T-cell (primary cell): ENCODE measurements around the gene CNTNAP4. TPM values are rescaled to one million over a fixed set of nuclear protein-coding genes. Genes with fewer than 3 reads are reported as not detected.

Source experiments
- ATAC-seq, 4 experiments: fragments of 200-7000 bp in 3 of 4; fragments of 150-1000 bp in 1 of 4; cut with Tn5 transposase; replicated peaks in 1 of 4; 1 replicate in 3 of 4; 2 replicates in 1 of 4; pipeline ENCODE4 v1.10.0; 2021; ENCODE audit warnings: moderate library complexity in 3 of 4, mild to moderate bottlenecking in 2 of 4, moderate number of reproducible peaks in 1 of 4
- CTCF ChIA-PET, 2 donors: fragments of 300-600 bp; sonication (Branson Sonifier 250); formaldehyde crosslinking; loops; one replicate each; lab custom pipeline; 2022; ENCODE audit warnings: antibody characterized with exemption in 2 of 2; lab: Charles Lee
- POLR2A ChIA-PET, 2 donors: fragments of 300-600 bp; sonication (Branson Sonifier 250); formaldehyde crosslinking; loops; one replicate each; lab custom pipeline; 2022; ENCODE audit warnings: antibody characterized with exemption in 2 of 2; lab: Charles Lee
- DNase-seq, 35 experiments: peaks; one replicate each; pipeline versions ENCODE4 v3.0.0 to v3.0.0-alpha.2; 2013 to 2023
- H3K27ac ChIP-seq: one replicate; pipeline ENCODE4 v1.5.1; 2013; ENCODE audit warnings: low read length
- H3K27me3 ChIP-seq, 2 experiments: replicated peaks in 1 of 2; 1 replicate in 1 of 2; 2 replicates in 1 of 2; pipeline versions ENCODE4 v1.6.1 to v1.7.0; 2013; ENCODE audit warnings: low read length in 1 of 2, mixed read lengths in 1 of 2; ENCODE audit not compliant: control insufficient read depth in 2 of 2, insufficient read depth in 2 of 2; ENCODE audit errors: extremely low read depth in 1 of 2
- H3K36me3 ChIP-seq, 2 donors: 1 replicate in 1 of 2; 2 replicates in 1 of 2; pipeline versions ENCODE4 v1.6.1 to v1.7.0; 2013; ENCODE audit warnings: low read length in 1 of 2; ENCODE audit not compliant: control insufficient read depth in 2 of 2, insufficient read depth in 1 of 2; ENCODE audit errors: extremely low read depth in 1 of 2
- H3K4me1 ChIP-seq, 2 experiments: 1 replicate in 1 of 2; 2 replicates in 1 of 2; pipeline versions ENCODE4 v1.6.1 to v1.7.0; 2013; ENCODE audit warnings: low read length in 2 of 2, mixed read lengths in 1 of 2; ENCODE audit not compliant: insufficient read depth in 2 of 2, control insufficient read depth in 1 of 2; ENCODE audit errors: extremely low read depth in 1 of 2
- H3K4me3 ChIP-seq, 2 donors: 1 replicate in 1 of 2; 2 replicates in 1 of 2; pipeline versions ENCODE4 v1.5.1 to v1.7.0; 2013; ENCODE audit warnings: mild to moderate bottlenecking in 2 of 2, low read length in 1 of 2, moderate library complexity in 1 of 2; ENCODE audit not compliant: control insufficient read depth in 1 of 2; ENCODE audit errors: extremely low read depth in 1 of 2
- H3K9me3 ChIP-seq: 2 replicates; pipeline ENCODE4 v1.7.0; 2013
- H3K27ac Mint-ChIP-seq, 2 donors: one replicate each; pipeline ENCODE4 v1.8.0; 2020 to 2021; ENCODE audit warnings: mild to moderate bottlenecking in 2 of 2, mixed read lengths in 2 of 2
- H3K27me3 Mint-ChIP-seq, 2 donors: one replicate each; pipeline ENCODE4 v1.8.0; 2021 to 2022; ENCODE audit warnings: mixed read lengths in 2 of 2
- H3K36me3 Mint-ChIP-seq: one replicate; pipeline ENCODE4 v1.8.0; 2021; ENCODE audit warnings: mixed read lengths
- H3K4me1 Mint-ChIP-seq, 3 donors: one replicate each; pipeline ENCODE4 v1.8.0; 2020 to 2022; ENCODE audit warnings: mixed read lengths in 3 of 3, mild to moderate bottlenecking in 1 of 3
- H3K4me3 Mint-ChIP-seq, 3 donors: one replicate each; pipeline ENCODE4 v1.8.0; 2020 to 2022; ENCODE audit warnings: mild to moderate bottlenecking in 3 of 3, mixed read lengths in 3 of 3, moderate library complexity in 3 of 3
- H3K9me3 Mint-ChIP-seq, 3 donors: one replicate each; pipeline ENCODE4 v1.8.0; 2020 to 2022; ENCODE audit warnings: mixed read lengths in 3 of 3
- WGBS: methylation state at CpG from one replicate; pipeline ENCODE4 v1.1.5; 2013; ENCODE audit warnings: missing lambda C conversion rate; ENCODE audit not compliant: insufficient coverage; 5-methylcytosine and 5-hydroxymethylcytosine counted together
- total RNA-seq, 35 experiments: library from RNA in 6 of 35; stranded (reverse) in 6 of 35; fragments of 120-200 nt in 1 of 35; gene quantifications; one replicate each; pipeline versions ENCODE4 v1.2.1 to v1.2.4 and lab custom pipeline; 2013 to 2026

CNTNAP4 gene
- total RNA-seq, 5 donors from 2014 or later (not counting 1 experiment from before 2014, with no cell fraction given): not detected

- H3K27ac ChIP-seq: no peak overlapping the region
- Mint-ChIP-seq H3K4me1 (no peaks in the 10 kb centered on the region), H3K27ac (no peak overlapping the region), H3K4me3 (no peak overlapping the region), H3K27me3 (no peaks in the 10 kb centered on the region), H3K9me3 (peaks cover 3 to 12% (median 6%) of the 10 kb centered on the region in 3 donors), H3K36me3 (no peaks in the 10 kb centered on the region)
- no peaks in the 10 kb centered on the region for H3K9me3 ChIP-seq
- H3K4me3 ChIP-seq: no peak overlapping the region
- H3K27me3 ChIP-seq: no peaks in the 10 kb centered on the region
- no peaks in the 10 kb centered on the region for H3K36me3 ChIP-seq
- CTCF ChIA-PET: no interaction called here
- POLR2A ChIA-PET: no interaction called here
- ATAC-seq (no peak), DNase-seq (no peak)
- 40% methylated on average over 1 of the region's 1 CpG for WGBS
- H3K4me1 ChIP-seq: no peaks in the 10 kb centered on the region
These were observed 206.8 kb downstream of the CNTNAP4 start for GRCh38 chr16:76484020-76484419.

- no peaks in the 10 kb centered on the region for H3K4me1 Mint-ChIP-seq
These were observed 209.5 kb downstream of the CNTNAP4 start for GRCh38 chr16:76486740-76487139.

GRCh38 chr16:76487411-76488064, 210.3 kb downstream of the CNTNAP4 start:
- H3K27ac Mint-ChIP-seq: no peak overlapping the region
- POLR2A ChIA-PET: no interaction called here

More at GRCh38 chr16:76486740-76487139, 209.5 kb downstream of the CNTNAP4 start:
- no peak overlapping the region for H3K4me3 ChIP-seq
- H3K27ac Mint-ChIP-seq: no peak overlapping the region
- ChIA-PET POLR2A (no interaction called here), CTCF (no interaction called here)
- no peaks in the 10 kb centered on the region for H3K27me3 ChIP-seq
- no peak for DNase-seq
- H3K27ac ChIP-seq: no peak overlapping the region
- no peaks in the 10 kb centered on the region for H3K36me3 ChIP-seq
- H3K4me3 Mint-ChIP-seq: no peak overlapping the region
- no peaks in the 10 kb centered on the region for H3K9me3 ChIP-seq
- H3K9me3 Mint-ChIP-seq: peaks cover 4 to 19% (median 16%) of the 10 kb centered on the region in 3 donors
- ATAC-seq: no peak
- WGBS: no CpG with 5 or more reads among the region's 1 CpG
- H3K27me3 Mint-ChIP-seq: no peaks in the 10 kb centered on the region
- H3K4me1 ChIP-seq: no peaks in the 10 kb centered on the region
- no peaks in the 10 kb centered on the region for H3K36me3 Mint-ChIP-seq

GRCh38 chr16:76488065-76488417, 210.8 kb downstream of the CNTNAP4 start:
- H3K36me3 ChIP-seq: no peaks in the 10 kb centered on the region
- no peaks in the 10 kb centered on the region for H3K4me1 ChIP-seq
- H3K27ac Mint-ChIP-seq: no peak overlapping the region
- H3K9me3 Mint-ChIP-seq: peaks cover 5 to 18% (median 13%) of the 10 kb centered on the region in 3 donors
- H3K4me3 Mint-ChIP-seq: no peak overlapping the region
- ChIA-PET POLR2A (no interaction called here), CTCF (interaction anchor here in 1 of 2 donors (0.6 kb wide), 1 partner anchor 66 kb away, joined by 3 read pairs; no protein-coding TSS in a partner anchor)
- no peak overlapping the region for H3K4me3 ChIP-seq
- WGBS: 50% methylated on average over 2 of the region's 5 CpGs
- H3K27ac ChIP-seq: no peak overlapping the region
- no peaks in the 10 kb centered on the region for H3K4me1 Mint-ChIP-seq
- ATAC-seq (no peak), DNase-seq (no peak)
- H3K27me3 Mint-ChIP-seq: no peaks in the 10 kb centered on the region
- H3K36me3 Mint-ChIP-seq: no peaks in the 10 kb centered on the region
- H3K27me3 ChIP-seq: no peaks in the 10 kb centered on the region
- H3K9me3 ChIP-seq: no peaks in the 10 kb centered on the region

More at GRCh38 chr16:76487411-76488064, 210.3 kb downstream of the CNTNAP4 start:
- no peak overlapping the region for H3K4me3 ChIP-seq
- no peak overlapping the region for H3K27ac ChIP-seq
- no peaks in the 10 kb centered on the region for H3K9me3 ChIP-seq
- CTCF ChIA-PET: interaction anchor here in 1 of 2 donors (0.6 kb wide), 1 partner anchor 65 kb away, joined by 3 read pairs; no protein-coding TSS in a partner anchor
- H3K36me3 ChIP-seq: no peaks in the 10 kb centered on the region
- ATAC-seq (no peak), DNase-seq (no peak)
- H3K4me1 ChIP-seq: no peaks in the 10 kb centered on the region
- H3K27me3 ChIP-seq: no peaks in the 10 kb centered on the region
- Mint-ChIP-seq H3K9me3 (peaks cover 4 to 20% (median 15%) of the 10 kb centered on the region in 3 donors), H3K36me3 (no peaks in the 10 kb centered on the region), H3K4me1 (no peaks in the 10 kb centered on the region), H3K27me3 (no peaks in the 10 kb centered on the region), H3K4me3 (no peak overlapping the region)
- 80% methylated on average over 3 of the region's 6 CpGs for WGBS

GRCh38 chr16:76490036-76490639, 212.9 kb downstream of the CNTNAP4 start:
- 100% methylated on average over 3 of the region's 3 CpGs for WGBS
- H3K27ac Mint-ChIP-seq: no peak overlapping the region
- no peaks in the 10 kb centered on the region for H3K27me3 ChIP-seq
- DNase-seq (no peak), ATAC-seq (no peak)
- no peak overlapping the region for H3K4me3 Mint-ChIP-seq
- no peaks in the 10 kb centered on the region for H3K27me3 Mint-ChIP-seq
- CTCF ChIA-PET: no interaction called here
- no peak overlapping the region for H3K4me3 ChIP-seq
- H3K9me3 Mint-ChIP-seq: peaks cover 5 to 18% (median 8%) of the 10 kb centered on the region in 3 donors
- no peaks in the 10 kb centered on the region for H3K4me1 Mint-ChIP-seq
- H3K4me1 ChIP-seq: no peaks in the 10 kb centered on the region
- H3K27ac ChIP-seq: no peak overlapping the region
- no peaks in the 10 kb centered on the region for H3K9me3 ChIP-seq
- no peaks in the 10 kb centered on the region for H3K36me3 Mint-ChIP-seq
- POLR2A ChIA-PET: no interaction called here
- no peaks in the 10 kb centered on the region for H3K36me3 ChIP-seq

GRCh38 chr16:76500006-76500405, 222.8 kb downstream of the CNTNAP4 start:
- H3K27me3 Mint-ChIP-seq: no peaks in the 10 kb centered on the region
- no peaks in the 10 kb centered on the region for H3K4me1 ChIP-seq
- DNase-seq: no peak
- no CpG with 5 or more reads among the region's 21 CpGs for WGBS
- no peaks in the 10 kb centered on the region for H3K4me1 Mint-ChIP-seq
- no peak overlapping the region for H3K27ac ChIP-seq
- no peak overlapping the region for H3K4me3 Mint-ChIP-seq
- ChIA-PET POLR2A (no interaction called here), CTCF (no interaction called here)
- no peaks in the 10 kb centered on the region for H3K36me3 Mint-ChIP-seq
- no peak overlapping the region for H3K27ac Mint-ChIP-seq
- no peak for ATAC-seq
- no peaks in the 10 kb centered on the region for H3K36me3 ChIP-seq
- no peaks in the 10 kb centered on the region for H3K27me3 ChIP-seq
- no peak overlapping the region for H3K4me3 ChIP-seq
- H3K9me3 Mint-ChIP-seq: peaks cover 4 to 10% (median 7%) of the 10 kb centered on the region in 3 donors
- H3K9me3 ChIP-seq: no peaks in the 10 kb centered on the region
